K562 (cell line): ENCODE data around the gene UHRF1. TPM values are rescaled to one million over a fixed set of nuclear protein-coding genes. Genes with fewer than 3 reads are reported as not detected.

Experiments used
- ATAC-seq: fragments of 200-7000 bp; cut with Tn5 transposase; 3 replicates; pipeline ENCODE4 v1.9.1; 2020; ENCODE audit warnings: moderate library complexity
- BruUV-seq: library from RNA; stranded (reverse); fragments of 400-500 nt; replicated peaks from 2 replicates; lab custom pipeline; 2021; lab: Mats Ljungman, UMichigan
- CTCF ChIA-PET: fragments of 300-600 bp; formaldehyde crosslinking; extraction: SDS; loops from one replicate; lab custom pipeline; 2021; ENCODE audit warnings: low intra/inter-chr PET ratio; lab: Yijun Ruan, JAX
- POLR2A ChIA-PET: fragments of 300-600, 350-650 bp; sonication (Branson Sonifier 250); formaldehyde crosslinking; extraction: SDS; loops from one replicate; lab custom pipeline; 2021; ENCODE audit warnings: antibody characterized with exemption, inconsistent platforms; lab: Yijun Ruan, JAX
- DNase-seq, 4 experiments: peaks; one replicate each; pipeline versions ENCODE4 v3.0.0 to v3.0.0-alpha.2; 2011 to 2018; ENCODE audit warnings: low spot score in 3 of 4, mixed read lengths in 3 of 4; ENCODE audit errors: extremely low read depth in 1 of 4
- FAIRE-seq: peaks from 2 replicates; lab custom pipeline; 2011; peaks lifted over from hg19 to GRCh38; lab: Jason Lieb, UNC
- H2AFZ ChIP-seq: 2 replicates; pipeline ENCODE4 v1.6.0; 2011; ENCODE audit warnings: low read depth, low read length, control low read depth, inconsistent platforms
- H3K27ac ChIP-seq: fragments of 200-600 bp; 3 replicates; pipeline ENCODE4 v1.8.0; 2011; ENCODE audit warnings: low read depth, mild to moderate bottlenecking, control low read depth, inconsistent platforms, low read length, moderate library complexity, mixed read lengths; ENCODE audit errors: extremely low read depth
- H3K27me3 ChIP-seq, 2 experiments: fragments of 300-600 bp in 1 of 2; 2 replicates in 1 of 2; 3 replicates in 1 of 2; pipeline versions ENCODE4 v1.6.0 to v1.8.0; 2011; ENCODE audit warnings: inconsistent platforms in 2 of 2, low read length in 2 of 2, mild to moderate bottlenecking in 1 of 2, mixed read lengths in 1 of 2, moderate library complexity in 1 of 2; ENCODE audit not compliant: control insufficient read depth in 2 of 2, insufficient read depth in 2 of 2
- H3K36me3 ChIP-seq: fragments of 300-600 bp; 3 replicates; pipeline ENCODE4 v1.8.0; 2011; ENCODE audit warnings: mild to moderate bottlenecking, low read length, inconsistent platforms; ENCODE audit not compliant: control insufficient read depth, insufficient read depth
- H3K4me1 ChIP-seq, 2 experiments: fragments of 200-600 bp in 1 of 2; replicated peaks in 1 of 2; 2 replicates in 1 of 2; 3 replicates in 1 of 2; pipeline versions ENCODE4 v1.5.1 to v1.8.0; 2011; ENCODE audit warnings: inconsistent platforms in 2 of 2, low read length in 2 of 2, mild to moderate bottlenecking in 1 of 2, mixed read lengths in 1 of 2, moderate library complexity in 1 of 2; ENCODE audit not compliant: control insufficient read depth in 2 of 2, insufficient read depth in 2 of 2
- H3K4me2 ChIP-seq: 2 replicates; pipeline ENCODE4 v1.6.1; 2011; ENCODE audit warnings: low read length, control low read depth, inconsistent platforms, mixed read lengths; ENCODE audit not compliant: insufficient read depth
- H3K4me3 ChIP-seq: fragments of 200-600 bp; sonication (generic), shearing (Covaris generic); 2 replicates; pipeline ENCODE4 v1.5.1; 2016; ENCODE audit warnings: control low read depth, inconsistent platforms
- H3K79me2 ChIP-seq: fragments of 200-600 bp; 3 replicates; pipeline ENCODE4 v1.8.0; 2011; ENCODE audit warnings: low read length, inconsistent platforms; ENCODE audit not compliant: control insufficient read depth, insufficient read depth
- H3K9ac ChIP-seq, 2 experiments: 2 replicates each; pipeline versions ENCODE4 v1.6.0 to v1.6.1; 2011; ENCODE audit warnings: low read depth in 2 of 2, low read length in 2 of 2, control low read depth in 1 of 2, inconsistent platforms in 1 of 2, mild to moderate bottlenecking in 1 of 2, mixed read lengths in 1 of 2; ENCODE audit not compliant: insufficient read depth in 1 of 2
- H3K9me1 ChIP-seq: one replicate; pipeline ENCODE4 v1.6.0; 2011; ENCODE audit warnings: inconsistent platforms, mild to moderate bottlenecking, low read length, moderate library complexity; ENCODE audit not compliant: control insufficient read depth, insufficient read depth
- H3K9me3 ChIP-seq: replicated peaks from 2 replicates; pipeline ENCODE4 v1.5.1; 2011; ENCODE audit warnings: low read depth, low read length, inconsistent platforms; ENCODE audit not compliant: control insufficient read depth, insufficient read depth
- H4K20me1 ChIP-seq: replicated peaks from 2 replicates; pipeline ENCODE4 v1.6.1; 2011; ENCODE audit warnings: low read length, inconsistent platforms, mixed read lengths; ENCODE audit not compliant: control insufficient read depth, insufficient read depth
- CEBPG ChIP-seq, 3 experiments: fragments of 200-800 bp in 1 of 3; sonication (Bioruptor generic) in 1 of 3; sonication (generic) in 1 of 3; formaldehyde crosslinking in 1 of 3; IDR thresholded peaks in 2 of 3; conservative IDR thresholded peaks in 1 of 3; 2 replicates each; pipeline versions ENCODE4 v1.6.1 to v1.8.0; 2016 to 2022; ENCODE audit warnings: missing compliant biosample characterization in 2 of 3, missing genetic modification characterization in 2 of 3, mild to moderate bottlenecking in 1 of 3, missing genetic modification reagents in 1 of 3
- E2F3 ChIP-seq: fragments of 250-450 bp; sonication (Bioruptor Pico); IDR thresholded peaks from 2 replicates; pipeline ENCODE4 v1.4.0; 2020; ENCODE audit warnings: mild to moderate bottlenecking
- TAF1 ChIP-seq: IDR thresholded peaks from 2 replicates; pipeline ENCODE4 v1.6.1; 2011; ENCODE audit warnings: mild to moderate bottlenecking, low read length, moderate library complexity; ENCODE audit not compliant: insufficient read depth, control insufficient read depth, severe bottlenecking; ENCODE audit errors: extremely low read depth
- ZFPM2 ChIP-seq: fragments of 250-450 bp; sonication (Bioruptor Pico); IDR thresholded peaks from 2 replicates; pipeline ENCODE4 v1.5.1; 2022; ENCODE audit warnings: mild to moderate bottlenecking
- ZNF3 ChIP-seq: fragments of 250-450 bp; sonication (Bioruptor Pico); IDR thresholded peaks from 2 replicates; pipeline ENCODE4 v1.5.0; 2021; ENCODE audit warnings: mild to moderate bottlenecking, moderate library complexity
- WGBS: fragments of 100-300 bp; shearing (Covaris generic); methylation state at CpG from one replicate; pipeline ENCODE4 v1.1.6; 2016; ENCODE audit warnings: low coverage, mixed read lengths; ENCODE audit not compliant: insufficient coverage; ENCODE audit errors: missing lambda C conversion rate; 5-methylcytosine and 5-hydroxymethylcytosine counted together
- in situ Hi-C: fragments of 300-500 bp; cut with MboI; formaldehyde crosslinking; loops from 4 replicates; pipeline ENCODE4 v1.15.0; 2018; ENCODE audit warnings: inconsistent platforms, mixed read lengths
- intact Hi-C: fragments of 100-400 bp; cut with micrococcal nuclease; formaldehyde crosslinking; loops from 2 replicates; pipeline ENCODE4 v1.14.2; 2022
- polyA plus RNA-seq, 8 experiments: library from polyadenylated mRNA; depleted of rRNA in 4 of 8; stranded (reverse) in 5 of 8; unstranded in 3 of 8; fragments of >200 nt; fragmentation: Nextera tagmentation in 2 of 8; fragmentation: Illumina TruSeq in 1 of 8; extraction: Ambion mirVana in 2 of 8; extraction: Trizol in 1 of 8; gene quantifications; 2 replicates each; pipeline versions ENCODE4 v1.2.1 to v1.2.3, GENCODE V29; 2011 to 2014; ENCODE audit warnings: inconsistent platforms in 1 of 8, missing spikeins in 1 of 8
- total RNA-seq, 7 experiments: library from RNA; depleted of rRNA in 6 of 7; stranded (reverse); fragments of >200 nt in 6 of 7; fragmentation: Illumina TruSeq in 2 of 7; extraction: Trizol in 2 of 7; gene quantifications; 2 replicates each; pipeline versions ENCODE4 v1.2.1 to v1.2.3, GENCODE V29; 2011 to 2021; ENCODE audit warnings: low replicate concordance in 1 of 7

Gene UHRF1
- total and polyA plus RNA-seq, 9 of the 15 experiments (the other 6 are each of a cell fraction or from before 2014, with no cell fraction given) = 6.0 to 101 (median 30.9) TPM

DNA sequence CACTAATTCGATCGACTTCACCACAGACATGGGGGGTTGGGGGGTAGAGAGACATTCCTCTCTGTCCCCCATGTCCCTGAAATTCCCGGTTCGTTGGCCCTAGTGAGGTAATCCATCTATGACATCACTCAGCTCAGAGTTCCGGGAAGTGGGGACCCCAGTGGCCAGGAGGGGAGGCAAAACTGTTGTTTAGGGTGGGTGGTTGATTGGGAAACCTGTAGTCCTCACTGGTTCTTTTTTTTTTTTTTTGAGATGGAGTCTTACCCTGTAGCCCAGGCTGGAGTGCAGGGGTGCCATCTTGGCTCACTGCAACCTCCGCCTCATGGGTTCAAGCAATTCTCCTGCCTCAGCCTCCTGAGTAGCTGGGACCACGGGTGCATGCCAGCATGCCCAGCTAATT, 6.5 kb upstream of the UHRF1 start, which contains the start of gene ARRDC5 (continued):
- TF ChIP-seq CEBPG (CRISPR knock-in tag; IDR thresholded peaks at IDR 0.05) (no peak), CEBPG (tag; conservative IDR thresholded peaks at IDR 0.05 in 1 of 2, IDR thresholded peaks at IDR 0.05 in 1 of 2) (no peak), ZFPM2 (CRISPR knock-in tag) (no peak), E2F3 (CRISPR knock-in tag) (no peak)
- TF ChIP-seq, all 486 proteins: peak for 0

GRCh38 chr19:4904481-4904880, 4.8 kb upstream of the UHRF1 start:
- CTCF ChIA-PET = interaction anchor here (0.6 kb wide), 1 partner anchor 32 kb away, joined by 3 read pairs; no protein-coding TSS in a partner anchor
- no peak for ATAC-seq
- Histone ChIP-seq H2AFZ (no peak overlapping the region), H3K9ac (no peak overlapping the region), H3K27me3 (no peaks in the 10 kb centered on the region), H3K9me1 (no peaks in the 10 kb centered on the region), H3K4me1 (peaks cover 10 to 15% of the 10 kb centered on the region in 2 experiments; a peak in 4 of 5 replicates), H3K36me3 (no peaks in the 10 kb centered on the region), H3K9me3 (no peaks in the 10 kb centered on the region), H3K4me2 (no peak overlapping the region), H3K27ac (no peak overlapping the region), H4K20me1 (no peaks in the 10 kb centered on the region), H3K4me3 (no peak overlapping the region), H3K79me2 (no peaks in the 10 kb centered on the region)
- in situ Hi-C loops (no loop called here), intact Hi-C loops (no loop called here)
- no peak for TF ChIP-seq TAF1
- 0 out of 2 replicates have a peak, but pooled peaks have one; percentile 54 for TF ChIP-seq ZNF3 (CRISPR knock-in tag)
- POLR2A ChIA-PET = interaction anchor here (0.7 kb wide), 1 partner anchor 238 kb away, joined by 5 read pairs; no protein-coding TSS in a partner anchor
- WGBS = 47% methylated on average over 3 of the region's 3 CpGs
- DNase-seq = no peak
- no peak for FAIRE-seq
- no TSS peak for BruUV-seq
